HepG2 (cell line): ENCODE results near the gene VEGFC. TPM values are rescaled to one million over a fixed set of nuclear protein-coding genes. Genes with fewer than 3 reads are reported as not detected.

Experiments used
- ATAC-seq: fragments of 200-7000 bp; cut with Tn5 transposase; 3 replicates; pipeline ENCODE4 v1.9.1; 2020; ENCODE audit warnings: mild to moderate bottlenecking, moderate library complexity
- BruUV-seq: library from RNA; stranded (reverse); fragments of 400-500 nt; replicated peaks from 2 replicates; lab custom pipeline; 2021; lab: Mats Ljungman, UMichigan
- CTCF ChIA-PET: fragments of 300-600 bp; formaldehyde crosslinking; extraction: SDS; loops from one replicate; lab custom pipeline; 2021; ENCODE audit warnings: low total read pairs, inconsistent platforms, low intra/inter-chr PET ratio; lab: Yijun Ruan, JAX
- POLR2A ChIA-PET: fragments of 350-600 bp; sonication (Branson Sonifier 250); formaldehyde crosslinking; loops from one replicate; lab custom pipeline; 2020; ENCODE audit warnings: antibody characterized with exemption, inconsistent platforms; lab: Yijun Ruan, JAX
- DNase-seq: peaks from one replicate; pipeline ENCODE4 v3.0.0-alpha.2; 2015; ENCODE audit warnings: low spot score
- FAIRE-seq: peaks from 3 replicates; lab custom pipeline; 2011; peaks lifted over from hg19 to GRCh38; lab: Jason Lieb, UNC
- H2AFZ ChIP-seq: one replicate; pipeline ENCODE4 v1.6.1; 2011; ENCODE audit warnings: low read length, inconsistent platforms
- H3K27ac ChIP-seq: fragments of 300-600 bp; 3 replicates; pipeline ENCODE4 v1.8.0; 2011; ENCODE audit warnings: mixed run types, mild to moderate bottlenecking, mixed read lengths, low read length, inconsistent platforms; ENCODE audit not compliant: insufficient read depth; ENCODE audit errors: extremely low read length
- H3K27me3 ChIP-seq, 2 experiments: fragments of 200-600 bp in 1 of 2; 2 replicates in 1 of 2; 3 replicates in 1 of 2; pipeline versions ENCODE4 v1.6.0 to v1.8.0; 2011; ENCODE audit warnings: low read length in 2 of 2, mild to moderate bottlenecking in 2 of 2, moderate library complexity in 2 of 2, inconsistent platforms in 1 of 2; ENCODE audit not compliant: insufficient read depth in 2 of 2, control insufficient read depth in 1 of 2
- H3K36me3 ChIP-seq, 2 experiments: fragments of 200-600 bp in 1 of 2; replicated peaks in 1 of 2; 2 replicates in 1 of 2; 3 replicates in 1 of 2; pipeline versions ENCODE4 v1.5.1 to v1.8.0; 2011; ENCODE audit warnings: low read length in 2 of 2, inconsistent platforms in 1 of 2; ENCODE audit not compliant: insufficient read depth in 2 of 2, control insufficient read depth in 1 of 2
- H3K4me1 ChIP-seq: 2 replicates; pipeline ENCODE4 v1.5.1; 2012; ENCODE audit warnings: low read length, inconsistent platforms; ENCODE audit not compliant: insufficient read depth
- H3K4me2 ChIP-seq: 2 replicates; pipeline ENCODE4 v1.6.0; 2011; ENCODE audit warnings: low read depth, low read length, inconsistent platforms
- H3K4me3 ChIP-seq, 3 experiments: fragments of 200-600 bp in 1 of 3; sonication (generic), shearing (Covaris generic) in 1 of 3; replicated peaks in 1 of 3; 2 replicates each; pipeline ENCODE4 v1.5.1; 2011 to 2016; ENCODE audit warnings: low read length in 3 of 3, inconsistent platforms in 2 of 3, low read depth in 2 of 3, mild to moderate bottlenecking in 2 of 3, control low read depth in 1 of 3, mixed read lengths in 1 of 3; ENCODE audit not compliant: insufficient read depth in 1 of 3
- H3K79me2 ChIP-seq: one replicate; pipeline ENCODE4 v1.6.1; 2011; ENCODE audit warnings: low read length, inconsistent platforms; ENCODE audit not compliant: insufficient read depth
- H3K9ac ChIP-seq: 2 replicates; pipeline ENCODE4 v1.6.0; 2011; ENCODE audit warnings: mild to moderate bottlenecking, low read depth, low read length, inconsistent platforms; ENCODE audit not compliant: insufficient read depth
- H3K9me3 ChIP-seq: 2 replicates; pipeline ENCODE4 v1.5.1; 2012; ENCODE audit warnings: mild to moderate bottlenecking, low read length
- H4K20me1 ChIP-seq: 2 replicates; pipeline ENCODE4 v1.6.0; 2011; ENCODE audit warnings: inconsistent platforms, mild to moderate bottlenecking, low read length, moderate library complexity; ENCODE audit not compliant: insufficient read depth
- BRD4 ChIP-seq: sonication (generic); formaldehyde crosslinking; IDR thresholded peaks from 2 replicates; pipeline ENCODE4 v1.4.0; 2020; ENCODE audit warnings: missing genetic modification reagents
- CENPX ChIP-seq: sonication (generic); formaldehyde crosslinking; IDR thresholded peaks from 2 replicates; pipeline ENCODE4 v1.9.0; 2021; ENCODE audit warnings: mild to moderate bottlenecking, missing genetic modification reagents, moderate library complexity
- CREM ChIP-seq, 2 experiments: sonication (generic) in 1 of 2; formaldehyde crosslinking in 1 of 2; IDR thresholded peaks; 2 replicates each; pipeline versions ENCODE4 v1.4.0 to v1.6.1; 2016 to 2020; ENCODE audit warnings: antibody characterized with exemption in 1 of 2, mild to moderate bottlenecking in 1 of 2, missing genetic modification reagents in 1 of 2
- GABPB1 ChIP-seq: IDR thresholded peaks from 2 replicates; pipeline ENCODE4 v1.6.1; 2016; ENCODE audit warnings: mild to moderate bottlenecking, missing genetic modification reagents, moderate library complexity, missing compliant biosample characterization
- HNF4A ChIP-seq: sonication (generic); formaldehyde crosslinking; IDR thresholded peaks from 2 replicates; pipeline ENCODE4 v1.4.0; 2020; ENCODE audit warnings: missing genetic modification reagents
- MED8 ChIP-seq: sonication (generic); formaldehyde crosslinking; IDR thresholded peaks from 2 replicates; pipeline ENCODE4 v1.8.1; 2023; ENCODE audit warnings: mild to moderate bottlenecking, missing genetic modification reagents; ENCODE audit not compliant: insufficient replicate concordance
- RBAK ChIP-seq: sonication (generic); formaldehyde crosslinking; IDR thresholded peaks from 2 replicates; pipeline ENCODE4 v1.5.1; 2020; ENCODE audit warnings: mild to moderate bottlenecking, missing genetic modification reagents
- THYN1 ChIP-seq: sonication (generic); formaldehyde crosslinking; IDR thresholded peaks from 2 replicates; pipeline ENCODE4 v1.8.1; 2023; ENCODE audit warnings: low read depth, mild to moderate bottlenecking, moderate library complexity, missing genetic modification reagents, borderline replicate concordance
- ZNF232 ChIP-seq: sonication (generic); formaldehyde crosslinking; IDR thresholded peaks from 2 replicates; pipeline ENCODE4 v1.4.0; 2020; ENCODE audit warnings: missing genetic modification reagents, borderline replicate concordance
- ZNF292 ChIP-seq: sonication (generic); formaldehyde crosslinking; IDR thresholded peaks from 2 replicates; pipeline ENCODE4 v1.8.1; 2022; ENCODE audit warnings: mild to moderate bottlenecking, low read depth, missing genetic modification reagents, borderline replicate concordance
- ZNF333 ChIP-seq: sonication (generic); formaldehyde crosslinking; IDR thresholded peaks from 2 replicates; pipeline ENCODE4 v1.4.0; 2020; ENCODE audit warnings: mild to moderate bottlenecking, missing genetic modification reagents, borderline replicate concordance
- ZNF549 ChIP-seq: sonication (generic); formaldehyde crosslinking; IDR thresholded peaks from 2 replicates; pipeline ENCODE4 v1.5.0; 2020; ENCODE audit warnings: missing genetic modification reagents
- ZNF552 ChIP-seq: sonication (generic); formaldehyde crosslinking; IDR thresholded peaks from 2 replicates; pipeline ENCODE4 v1.9.0; 2022; ENCODE audit warnings: missing genetic modification reagents, mild to moderate bottlenecking, borderline replicate concordance
- ZNF556 ChIP-seq: sonication (generic); formaldehyde crosslinking; IDR thresholded peaks from 2 replicates; pipeline ENCODE4 v1.4.0; 2020; ENCODE audit warnings: mild to moderate bottlenecking, missing genetic modification reagents, borderline replicate concordance
- ZNF749 ChIP-seq: sonication (generic); formaldehyde crosslinking; IDR thresholded peaks from 2 replicates; pipeline ENCODE4 v1.8.0; 2022; ENCODE audit warnings: mild to moderate bottlenecking, missing genetic modification reagents, moderate library complexity, borderline replicate concordance
- WGBS: methylation state at CpG from one replicate; pipeline ENCODE4 v1.1.6; 2017; ENCODE audit warnings: low lambda C conversion rate; 5-methylcytosine and 5-hydroxymethylcytosine counted together
- in situ Hi-C: cut with HindIII; loops from 2 replicates; pipeline ENCODE4 v1.10.0; 2017; ENCODE audit warnings: low pct_unique_long_range_greater_than_20kb; ENCODE audit not compliant: extremely low pct_ligation_motif_present
- intact Hi-C: fragments of 100-400 bp; cut with micrococcal nuclease; formaldehyde crosslinking; loops from one replicate; pipeline ENCODE4 v1.10.0; 2022; ENCODE audit not compliant: unreplicated experiment
- polyA plus RNA-seq, 8 experiments: library from polyadenylated mRNA; depleted of rRNA in 3 of 8; stranded (reverse) in 7 of 8; unstranded in 1 of 8; fragments of >200 nt; fragmentation: Illumina TruSeq in 4 of 8; extraction: Trizol in 4 of 8; gene quantifications; 2 replicates each; pipeline versions ENCODE4 v1.2.1 to v1.2.3, GENCODE V29; 2011 to 2016; ENCODE audit warnings: low read depth in 4 of 8, missing spikeins in 1 of 8, mixed read lengths in 1 of 8; ENCODE audit not compliant: insufficient read depth in 1 of 8
- total RNA-seq, 5 experiments: library from RNA; depleted of rRNA; stranded (reverse); fragments of >200 nt; fragmentation: Illumina TruSeq; extraction: Trizol; gene quantifications; 2 replicates each; pipeline ENCODE4 v1.2.3, GENCODE V29; 2016; ENCODE audit warnings: low read depth in 1 of 5
- TF ChIP-seq, protein P1 (sequence below): IDR thresholded peaks from 2 replicates; pipeline ENCODE4 v1.6.1; 2016; ENCODE audit warnings: mild to moderate bottlenecking
- TF ChIP-seq, protein P2 (sequence below): sonication (generic); formaldehyde crosslinking; IDR thresholded peaks from 2 replicates; pipeline ENCODE4 v1.9.0; 2021; ENCODE audit warnings: missing genetic modification reagents, borderline replicate concordance

VEGFC gene
- total and polyA plus RNA-seq, 2 of the 13 experiments (the other 11 are each of a cell fraction or from before 2014, with no cell fraction given): not detected

DNA sequence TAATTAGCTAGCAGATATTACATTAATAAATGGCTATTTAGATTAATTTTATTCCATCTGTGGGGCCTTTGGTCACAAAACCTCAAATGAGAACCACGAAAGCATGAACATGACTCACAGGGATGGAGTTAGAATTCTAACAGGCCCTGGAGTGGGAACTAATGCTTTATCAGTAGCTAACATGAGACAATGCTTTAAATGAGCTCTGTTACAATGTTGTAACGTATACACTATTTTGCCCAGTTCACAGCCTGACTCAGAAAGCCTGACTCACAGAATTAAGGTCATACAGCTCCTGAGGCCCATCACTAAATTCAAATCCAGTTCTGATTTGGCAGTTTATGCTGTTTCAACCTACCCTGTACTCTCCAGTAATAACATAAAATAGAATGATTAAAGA, 23.2 kb downstream of the VEGFC start (continued):
- TF ChIP-seq ZNF333 (no peak), ZNF549 (CRISPR knock-in tag) (no peak), CENPX (CRISPR knock-in tag) (no peak), RBAK (CRISPR knock-in tag) (no peak), ZNF292 (CRISPR knock-in tag) (no peak), BRD4 (CRISPR knock-in tag) (no peak), MED8 (CRISPR knock-in tag) (no peak), CREM (IDR thresholded peaks at IDR 0.05) (no peak), CREM (CRISPR knock-in tag; IDR thresholded peaks at IDR 0.05) (no peak), ZNF552 (CRISPR knock-in tag) (no peak), HNF4A (CRISPR knock-in tag) (no peak), ZNF232 (CRISPR knock-in tag) (no peak), ZNF556 (CRISPR knock-in tag) (no peak)
- TF ChIP-seq, protein P1, sequence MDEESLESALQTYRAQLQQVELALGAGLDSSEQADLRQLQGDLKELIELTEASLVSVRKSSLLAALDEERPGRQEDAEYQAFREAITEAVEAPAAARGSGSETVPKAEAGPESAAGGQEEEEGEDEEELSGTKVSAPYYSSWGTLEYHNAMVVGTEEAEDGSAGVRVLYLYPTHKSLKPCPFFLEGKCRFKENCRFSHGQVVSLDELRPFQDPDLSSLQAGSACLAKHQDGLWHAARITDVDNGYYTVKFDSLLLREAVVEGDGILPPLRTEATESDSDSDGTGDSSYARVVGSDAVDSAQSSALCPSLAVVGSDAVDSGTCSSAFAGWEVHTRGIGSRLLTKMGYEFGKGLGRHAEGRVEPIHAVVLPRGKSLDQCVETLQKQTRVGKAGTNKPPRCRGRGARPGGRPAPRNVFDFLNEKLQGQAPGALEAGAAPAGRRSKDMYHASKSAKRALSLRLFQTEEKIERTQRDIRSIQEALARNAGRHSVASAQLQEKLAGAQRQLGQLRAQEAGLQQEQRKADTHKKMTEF: no peak

DNA sequence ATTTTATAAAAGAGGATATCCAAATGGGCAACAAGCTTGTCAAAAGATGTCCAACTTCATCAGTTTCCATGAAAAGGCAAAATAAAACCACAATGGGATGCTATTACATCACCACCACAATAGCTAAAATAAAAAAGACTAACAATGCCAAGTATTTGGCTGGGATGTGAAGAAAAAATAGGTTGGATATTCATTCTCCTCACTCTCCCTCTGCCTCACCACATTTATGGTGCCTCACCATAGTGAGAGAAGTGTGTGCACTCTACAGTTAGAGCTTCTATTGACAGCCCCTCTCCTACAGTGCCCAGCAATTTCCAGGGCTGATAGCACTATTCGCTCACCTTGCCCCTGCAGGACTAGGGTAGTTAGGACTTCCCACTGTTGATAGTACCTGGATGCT, 25.5 kb downstream of the VEGFC start:
- FAIRE-seq (no peak), DNase-seq (no peak), ATAC-seq (no peak)
- 42% methylated on average over 1 of the region's 1 CpG for WGBS
- Histone ChIP-seq H3K9ac (no peak overlapping the region), H2AFZ (no peak overlapping the region), H3K4me2 (no peak overlapping the region), H3K9me3 (no peaks in the 10 kb centered on the region), H3K79me2 (no peaks in the 10 kb centered on the region), H4K20me1 (no peaks in the 10 kb centered on the region), H3K4me3 (no peak overlapping the region), H3K36me3 (no peaks in the 10 kb centered on the region), H3K27me3 (no peaks in the 10 kb centered on the region), H3K4me1 (no peaks in the 10 kb centered on the region), H3K27ac (no peak overlapping the region)
- in situ Hi-C loops: no loop called here
- ChIA-PET POLR2A (no interaction called here), CTCF (no interaction called here)
- intact Hi-C loops: no loop called here
- BruUV-seq: no TSS peak
- TF ChIP-seq GABPB1 (CRISPR knock-in tag) (no peak), ZNF749 (CRISPR knock-in tag) (no peak), THYN1 (CRISPR knock-in tag) (no peak)
- TF ChIP-seq, protein P2, sequence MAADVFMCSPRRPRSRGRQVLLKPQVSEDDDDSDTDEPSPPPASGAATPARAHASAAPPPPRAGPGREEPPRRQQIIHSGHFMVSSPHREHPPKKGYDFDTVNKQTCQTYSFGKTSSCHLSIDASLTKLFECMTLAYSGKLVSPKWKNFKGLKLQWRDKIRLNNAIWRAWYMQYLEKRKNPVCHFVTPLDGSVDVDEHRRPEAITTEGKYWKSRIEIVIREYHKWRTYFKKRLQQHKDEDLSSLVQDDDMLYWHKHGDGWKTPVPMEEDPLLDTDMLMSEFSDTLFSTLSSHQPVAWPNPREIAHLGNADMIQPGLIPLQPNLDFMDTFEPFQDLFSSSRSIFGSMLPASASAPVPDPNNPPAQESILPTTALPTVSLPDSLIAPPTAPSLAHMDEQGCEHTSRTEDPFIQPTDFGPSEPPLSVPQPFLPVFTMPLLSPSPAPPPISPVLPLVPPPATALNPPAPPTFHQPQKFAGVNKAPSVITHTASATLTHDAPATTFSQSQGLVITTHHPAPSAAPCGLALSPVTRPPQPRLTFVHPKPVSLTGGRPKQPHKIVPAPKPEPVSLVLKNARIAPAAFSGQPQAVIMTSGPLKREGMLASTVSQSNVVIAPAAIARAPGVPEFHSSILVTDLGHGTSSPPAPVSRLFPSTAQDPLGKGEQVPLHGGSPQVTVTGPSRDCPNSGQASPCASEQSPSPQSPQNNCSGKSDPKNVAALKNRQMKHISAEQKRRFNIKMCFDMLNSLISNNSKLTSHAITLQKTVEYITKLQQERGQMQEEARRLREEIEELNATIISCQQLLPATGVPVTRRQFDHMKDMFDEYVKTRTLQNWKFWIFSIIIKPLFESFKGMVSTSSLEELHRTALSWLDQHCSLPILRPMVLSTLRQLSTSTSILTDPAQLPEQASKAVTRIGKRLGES: no peak
